Prostate gland (tissue), 2 donors: ENCODE results near the gene KNG1.

Experiments
- CTCF ChIP-seq, 4 experiments: fragments of 200-600 bp in 2 of 4; fragments of 450-650 bp in 2 of 4; sonication (generic) in 2 of 4; IDR thresholded peaks; 1 replicate in 3 of 4; 2 replicates in 1 of 4; pipeline ENCODE4 v1.5.1; 2016 to 2019; ENCODE audit warnings: antibody characterized with exemption in 4 of 4, mild to moderate bottlenecking in 2 of 4, moderate library complexity in 2 of 4
- POLR2A ChIP-seq: fragments of 450-650 bp; IDR thresholded peaks from one replicate; pipeline ENCODE4 v1.6.1; 2016; ENCODE audit warnings: antibody characterized with exemption, mild to moderate bottlenecking
- POLR2AphosphoS5 ChIP-seq: sonication (generic); formaldehyde crosslinking; IDR thresholded peaks from one replicate; pipeline ENCODE4 v1.6.1; 2017; ENCODE audit warnings: antibody characterized with exemption

- no peak for TF ChIP-seq CTCF (IDR thresholded peaks at IDR 0.05)
- TF ChIP-seq POLR2A = no peak
- no peak for TF ChIP-seq POLR2AphosphoS5
These were observed 25.6 kb downstream of the KNG1 start for GRCh38 chr3:186742618-186743380.
